Measurements from ENCODE around the gene PRXL2A. TPM values are rescaled to one million over a fixed set of nuclear protein-coding genes. Genes with fewer than 3 reads are reported as not detected.

The PRXL2A gene
- total and polyA plus RNA-seq, 10 of the 15 experiments (the other 5 are each of a cell fraction or from before 2014, with no cell fraction given): 2.8 to 15.6 (median 11.1) TPM

- DNase-seq (ENCODE audit: low read depth, low spot score) (no peak), ATAC-seq (peak; percentile 74), FAIRE-seq (no peak)
- Histone ChIP-seq H3K79me2 (ENCODE audit: control insufficient read depth, insufficient read depth, low read length) (no peaks in the 10 kb centered on the region), H3K4me3 (no peak overlapping the region), H3K36me3 (ENCODE audit: control insufficient read depth in 2 of 2, insufficient read depth in 2 of 2, low read length in 1 of 2) (no peaks in the 10 kb centered on the region), H3K9ac (ENCODE audit: control insufficient read depth, insufficient read depth, low read length) (no peak overlapping the region), H3K9me3 (replicated peaks; ENCODE audit: control insufficient read depth, insufficient read depth, low read length) (no peaks in the 10 kb centered on the region), H3K4me2 (ENCODE audit: control insufficient read depth, insufficient read depth) (no peak overlapping the region), H3K27ac (ENCODE audit: control insufficient read depth, insufficient read depth) (no peak overlapping the region), H4K20me1 (ENCODE audit: control insufficient read depth, insufficient read depth) (no peaks in the 10 kb centered on the region), H2AFZ (ENCODE audit: control insufficient read depth, low read depth, low read length) (no peak overlapping the region), H3K4me1 (ENCODE audit: control insufficient read depth, insufficient read depth, low read length) (peaks cover 5% of the 10 kb centered on the region), H3K27me3 (replicated peaks in 1 of 2; ENCODE audit: control insufficient read depth in 2 of 2, insufficient read depth in 2 of 2, low read length in 1 of 2) (no peaks in the 10 kb centered on the region; a peak in 1 of 4 replicates)
- 51% methylated on average over 6 of the region's 6 CpGs for whole genome bisulfite sequencing (ENCODE audit: insufficient coverage, insufficient replicate concordance, low lambda C conversion rate, missing lambda C conversion rate)
- in situ Hi-C loops (cut with MboI) (loop anchor here (10.0 kb wide), 2 partner anchors 151 to 481 kb away; no protein-coding TSS in a partner anchor), intact Hi-C loops (cut with micrococcal nuclease; ENCODE audit: unreplicated experiment) (no loop called here)
- RAD21 ChIA-PET (ENCODE audit: unreplicated experiment): interaction anchor here (1.1 to 12.4 kb wide), 12 partner anchors 13 to 481 kb away, joined by 3 to 432 read pairs (median 12); partner anchors contain the start of gene PRXL2A
- BruUV-seq (replicated peaks): no TSS peak
- POLR2A ChIA-PET: interaction anchor here (2.3 kb wide), 1 partner anchor 19 kb away, joined by 8 read pairs; no protein-coding TSS in a partner anchor
- SMC1A ChIA-PET (ENCODE audit: uncharacterized antibody, unreplicated experiment): interaction anchor here (0.7 to 36.0 kb wide), 30 partner anchors 8 to 736 kb away, joined by 3 to 1038 read pairs (median 5); partner anchors contain the start of genes PRXL2A and SH2D4B
- TF ChIP-seq EP300 (IDR thresholded peaks at IDR 0.05; ENCODE audit: borderline replicate concordance in 1 of 2, control insufficient read depth in 1 of 2, low read depth in 2 of 2, low read length in 2 of 2): no peak
- no peak for TF ChIP-seq PRDM15 (CRISPR knock-in tag; IDR thresholded peaks at IDR 0.05)
- peak; percentile 50; the same call in 1 of the 2 replicates for TF ChIP-seq SMC3 (IDR thresholded peaks at IDR 0.05; ENCODE audit: borderline replicate concordance, low read length)
- TF ChIP-seq RAD21 (IDR thresholded peaks at IDR 0.05; ENCODE audit: insufficient read depth, low read depth, low read length): peak; percentile 31; the same call in 1 of the 2 replicates
- peak; percentile 38 to 46 (median 39); a peak in 5 of 6 replicates for TF ChIP-seq CTCF (IDR thresholded peaks at IDR 0.05 in 2 of 3, conservative IDR thresholded peaks at IDR 0.05 in 1 of 3; ENCODE audit: control insufficient read depth in 2 of 3, extremely low read depth in 1 of 3, insufficient read depth in 1 of 3, low read depth in 3 of 3, low read length in 3 of 3)
- no peak for TF ChIP-seq JUNB (IDR thresholded peaks at IDR 0.05)
- no peak for TF ChIP-seq SMAD5 (IDR thresholded peaks at IDR 0.05; ENCODE audit: low read depth)
- no peak for TF ChIP-seq ETV6 (conservative IDR thresholded peaks at IDR 0.05 in 1 of 2, IDR thresholded peaks at IDR 0.05 in 1 of 2; ENCODE audit: borderline replicate concordance in 1 of 2, low read depth in 1 of 2)
- CTCF ChIA-PET: interaction anchor here (0.6 to 21.3 kb wide), 39 partner anchors 8 to 738 kb away, joined by 3 to 852 read pairs (median 9); partner anchors contain the start of gene TSPAN14
Measured at GRCh38 chr10:80443531-80443974, 35.2 kb downstream of the PRXL2A start.

All from GM12878 (cell line).